Ovary (tissue), 3 donors: ENCODE data around the gene BUD13.

Experiments
- CTCF ChIP-seq, 3 donors: fragments of 450-650 bp in 2 of 3; fragments of 200-600 bp in 1 of 3; IDR thresholded peaks; one replicate each; pipeline versions ENCODE4 v1.5.1 to v1.8.0; 2016 to 2022; ENCODE audit warnings: antibody characterized with exemption in 3 of 3, mild to moderate bottlenecking in 1 of 3
- POLR2A ChIP-seq: fragments of 450-650 bp; IDR thresholded peaks from one replicate; pipeline ENCODE4 v1.6.1; 2017; ENCODE audit warnings: antibody characterized with exemption, mild to moderate bottlenecking, moderate library complexity
- donor health status: DM: no; HTN: no; CAD: no.

GRCh38 chr11:116733969-116734508 lies 38.7 kb downstream of the BUD13 start:
- TF ChIP-seq CTCF (IDR thresholded peaks at IDR 0.05) (no peak), POLR2A (no peak)
